HEK293 (cell line): ENCODE data around the gene SLC2A8.

Source experiments
- CTCF ChIP-seq: fragments of 450-650 bp; formaldehyde crosslinking; IDR thresholded peaks from 2 replicates; pipeline ENCODE4 v1.5.1; 2016; ENCODE audit warnings: missing biosample characterization, missing genetic modification characterization
- PRDM10 ChIP-seq: fragments of 450-650 bp; formaldehyde crosslinking; IDR thresholded peaks from 2 replicates; pipeline ENCODE4 v1.5.1; 2016; ENCODE audit warnings: missing biosample characterization, missing genetic modification characterization
- YY1 ChIP-seq: fragments of 450-650 bp; formaldehyde crosslinking; IDR thresholded peaks from 2 replicates; pipeline ENCODE4 v1.5.1; 2018; ENCODE audit warnings: missing biosample characterization, missing genetic modification characterization
- ZBTB1 ChIP-seq: fragments of 450-650 bp; formaldehyde crosslinking; IDR thresholded peaks from 2 replicates; pipeline ENCODE4 v1.5.1; 2016; ENCODE audit warnings: missing biosample characterization, missing genetic modification characterization
- ZEB2 ChIP-seq: fragments of 450-650 bp; formaldehyde crosslinking; IDR thresholded peaks from 2 replicates; pipeline ENCODE4 v1.5.1; 2016; ENCODE audit warnings: missing biosample characterization, missing genetic modification characterization
- ZNF10 ChIP-seq: fragments of 450-650 bp; formaldehyde crosslinking; IDR thresholded peaks from 2 replicates; pipeline ENCODE4 v1.5.1; 2017; ENCODE audit warnings: missing biosample characterization, missing genetic modification characterization
- ZNF16 ChIP-seq: fragments of 450-650 bp; formaldehyde crosslinking; IDR thresholded peaks from 2 replicates; pipeline ENCODE4 v1.5.1; 2016; ENCODE audit warnings: low read depth, missing biosample characterization, missing genetic modification characterization
- ZNF18 ChIP-seq: fragments of 450-650 bp; formaldehyde crosslinking; IDR thresholded peaks from 2 replicates; pipeline ENCODE4 v1.5.1; 2016; ENCODE audit warnings: missing biosample characterization, missing genetic modification characterization
- ZNF239 ChIP-seq: fragments of 450-650 bp; formaldehyde crosslinking; IDR thresholded peaks from 2 replicates; pipeline ENCODE4 v1.5.1; 2016; ENCODE audit warnings: missing biosample characterization, missing genetic modification characterization
- ZNF280D ChIP-seq: fragments of 450-650 bp; formaldehyde crosslinking; IDR thresholded peaks from 2 replicates; pipeline ENCODE4 v1.5.1; 2016; ENCODE audit warnings: missing biosample characterization, missing genetic modification characterization
- ZNF292 ChIP-seq: fragments of 450-650 bp; formaldehyde crosslinking; IDR thresholded peaks from 2 replicates; pipeline ENCODE4 v1.5.1; 2016; ENCODE audit warnings: low read depth, missing biosample characterization, missing genetic modification characterization, borderline replicate concordance

GRCh38 chr9:127361561-127361960, 35.4 kb upstream of the SLC2A8 start:
- TF ChIP-seq ZNF16 (no peak), CTCF (tag by site-specific recombination) (no peak), ZNF280D (tag by site-specific recombination) (no peak), YY1 (tag by site-specific recombination) (no peak), ZBTB1 (tag by site-specific recombination) (no peak), ZNF18 (tag by site-specific recombination) (no peak), ZEB2 (tag by site-specific recombination) (no peak), ZNF239 (tag by site-specific recombination) (no peak), PRDM10 (tag by site-specific recombination) (no peak), ZNF292 (tag by site-specific recombination) (no peak), ZNF10 (tag by site-specific recombination) (no peak)
